LNCaP clone FGC (cell line): ENCODE measurements around the gene ZMIZ1.

Experiments used
- DNase-seq: peaks from one replicate; pipeline ENCODE4 v3.0.0-alpha.2; 2011; ENCODE audit warnings: low read depth
- H3K4me3 ChIP-seq: 2 replicates; pipeline ENCODE4 v1.5.1; 2011; ENCODE audit warnings: mild to moderate bottlenecking, low read depth, low read length, control low read depth
- CTCF ChIP-seq: IDR thresholded peaks from 2 replicates; pipeline ENCODE4 v1.5.1; 2012; ENCODE audit warnings: mild to moderate bottlenecking; ENCODE audit not compliant: control insufficient read depth, insufficient read depth; ENCODE audit errors: extremely low read depth

The ZMIZ1 gene

GRCh38 chr10:79358811-79359210 lies 290.0 kb downstream of the ZMIZ1 start:
- no peak overlapping the region for H3K4me3 ChIP-seq
- DNase-seq: no peak
- no peak for TF ChIP-seq CTCF

GRCh38 chr10:79359816-79360498 lies 291.2 kb downstream of the ZMIZ1 start:
- H3K4me3 ChIP-seq: no peak overlapping the region
- TF ChIP-seq CTCF: no peak
- DNase-seq: no peak

- H3K4me3 ChIP-seq: no peak overlapping the region
- no peak for TF ChIP-seq CTCF
- DNase-seq: no peak
Measured at GRCh38 chr10:79360499-79361342, 292.0 kb downstream of the ZMIZ1 start.

- H3K4me3 ChIP-seq: no peak overlapping the region
- DNase-seq: no peak
- no peak for TF ChIP-seq CTCF
Measured at GRCh38 chr10:79361726-79362397, 293.1 kb downstream of the ZMIZ1 start.
